GM23338 (cell line): ENCODE results near the gene GALR2. TPM values are rescaled to one million over a fixed set of nuclear protein-coding genes. Genes with fewer than 3 reads are reported as not detected.

Source experiments
- CTCF ChIP-seq, 2 experiments: fragments of 200-600 bp in 1 of 2; sonication (generic) in 1 of 2; conservative IDR thresholded peaks; 2 replicates each; pipeline versions ENCODE4 v1.5.1 to v1.6.1; 2016 to 2017; ENCODE audit warnings: antibody characterized with exemption in 2 of 2, low read depth in 2 of 2, mild to moderate bottlenecking in 2 of 2, moderate library complexity in 1 of 2
- EZH2 ChIP-seq: fragments of 200-600 bp; sonication (generic); IDR thresholded peaks from one replicate; pipeline ENCODE4 v1.8.0; 2017; ENCODE audit warnings: antibody characterized with exemption, mild to moderate bottlenecking, low read depth; ENCODE audit not compliant: unreplicated experiment
- JUNB ChIP-seq: IDR thresholded peaks from one replicate; pipeline ENCODE4 v1.6.1; 2016; ENCODE audit warnings: antibody characterized with exemption; ENCODE audit not compliant: unreplicated experiment
- POLR2AphosphoS5 ChIP-seq: IDR thresholded peaks from 2 replicates; pipeline ENCODE4 v1.6.1; 2016; ENCODE audit warnings: antibody characterized with exemption, low read depth
- REST ChIP-seq: IDR thresholded peaks from one replicate; pipeline ENCODE4 v1.6.1; 2018; ENCODE audit warnings: antibody characterized with exemption; ENCODE audit not compliant: unreplicated experiment
- ZNF114 ChIP-seq: fragments of 250-450 bp; sonication (Bioruptor Pico); IDR thresholded peaks from 2 replicates; pipeline ENCODE4 v1.5.0; 2020; ENCODE audit warnings: mild to moderate bottlenecking, moderate library complexity
- ZNF462 ChIP-seq: fragments of 250-450 bp; sonication (Bioruptor Pico); IDR thresholded peaks from 2 replicates; pipeline ENCODE4 v1.5.0; 2020; ENCODE audit warnings: mild to moderate bottlenecking, moderate library complexity
- polyA plus RNA-seq: library from polyadenylated mRNA; unstranded; fragments of >200 nt; fragmentation: Nextera tagmentation; extraction: Ambion mirVana; gene quantifications from 2 replicates; pipeline ENCODE4 v1.2.1, GENCODE V29; 2016
- total RNA-seq: library from RNA; depleted of rRNA; stranded (reverse); fragments of >200 nt; shearing (Covaris generic); gene quantifications from 2 replicates; pipeline ENCODE4 v1.2.3, GENCODE V29; 2014

The GALR2 gene
- total and polyA plus RNA-seq, 2 experiments from 2014 or later: 0.50 to 2.2 TPM

- TF ChIP-seq ZNF462 (CRISPR knock-in tag) (no peak), POLR2AphosphoS5 (no peak), ZNF114 (no peak), REST (no peak), EZH2 (no peak), JUNB (no peak), CTCF (conservative IDR thresholded peaks at IDR 0.05; ENCODE audit: low read depth in 2 of 2) (no peak)
Measured at GRCh38 chr17:76054112-76054476, 20.5 kb upstream of the GALR2 start (continued).
